Hepatocyte (in vitro differentiated cells): ENCODE data around the gene EEF2.

Experiments
- EZH2 ChIP-seq: fragments of 200-600 bp; sonication (generic); IDR thresholded peaks from 2 replicates; pipeline ENCODE4 v1.6.1; 2016; ENCODE audit warnings: antibody characterized with exemption, mild to moderate bottlenecking, borderline replicate concordance
- TF ChIP-seq, protein P1 (sequence below): fragments of 200-600 bp; sonication (generic); IDR thresholded peaks from 2 replicates; pipeline ENCODE4 v1.5.1; 2016; ENCODE audit warnings: antibody characterized with exemption, mild to moderate bottlenecking; ENCODE audit not compliant: poor library complexity

DNA sequence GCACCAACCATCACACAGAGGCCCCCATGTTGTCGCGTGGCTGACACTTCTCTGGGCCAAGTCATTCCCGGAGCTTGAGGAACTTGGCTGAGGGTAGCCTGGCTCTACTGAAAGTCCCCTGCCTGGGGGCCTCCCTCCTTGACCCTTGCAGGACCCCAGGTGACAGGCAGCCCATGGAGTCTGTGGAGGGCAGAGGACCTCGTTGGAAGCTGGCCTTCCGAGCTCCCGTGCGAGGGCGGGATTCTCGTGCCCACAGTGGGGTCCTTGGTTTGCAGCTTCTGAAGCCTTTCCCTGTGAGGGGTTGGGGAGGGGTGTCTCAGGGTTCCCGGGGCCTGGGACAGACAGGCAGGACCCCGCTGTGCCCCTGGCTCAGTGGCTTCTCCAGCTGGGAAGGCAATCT is 36.0 kb downstream of the EEF2 start:
- TF ChIP-seq, protein P1, sequence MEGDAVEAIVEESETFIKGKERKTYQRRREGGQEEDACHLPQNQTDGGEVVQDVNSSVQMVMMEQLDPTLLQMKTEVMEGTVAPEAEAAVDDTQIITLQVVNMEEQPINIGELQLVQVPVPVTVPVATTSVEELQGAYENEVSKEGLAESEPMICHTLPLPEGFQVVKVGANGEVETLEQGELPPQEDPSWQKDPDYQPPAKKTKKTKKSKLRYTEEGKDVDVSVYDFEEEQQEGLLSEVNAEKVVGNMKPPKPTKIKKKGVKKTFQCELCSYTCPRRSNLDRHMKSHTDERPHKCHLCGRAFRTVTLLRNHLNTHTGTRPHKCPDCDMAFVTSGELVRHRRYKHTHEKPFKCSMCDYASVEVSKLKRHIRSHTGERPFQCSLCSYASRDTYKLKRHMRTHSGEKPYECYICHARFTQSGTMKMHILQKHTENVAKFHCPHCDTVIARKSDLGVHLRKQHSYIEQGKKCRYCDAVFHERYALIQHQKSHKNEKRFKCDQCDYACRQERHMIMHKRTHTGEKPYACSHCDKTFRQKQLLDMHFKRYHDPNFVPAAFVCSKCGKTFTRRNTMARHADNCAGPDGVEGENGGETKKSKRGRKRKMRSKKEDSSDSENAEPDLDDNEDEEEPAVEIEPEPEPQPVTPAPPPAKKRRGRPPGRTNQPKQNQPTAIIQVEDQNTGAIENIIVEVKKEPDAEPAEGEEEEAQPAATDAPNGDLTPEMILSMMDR = no peak
- TF ChIP-seq EZH2 = no peak
